SK-N-SH (cell line): Measurements from ENCODE around the gene NOX3. TPM values are rescaled to one million over a fixed set of nuclear protein-coding genes. Genes with fewer than 3 reads are reported as not detected.

ENCODE experiments used
- CTCF ChIA-PET: fragments of 300-600, 350-600 bp; formaldehyde crosslinking; extraction: SDS; loops from one replicate; lab custom pipeline; 2021; lab: Yijun Ruan, JAX
- POLR2A ChIA-PET: fragments of 350-600 bp; sonication (Branson Sonifier 250); formaldehyde crosslinking; extraction: SDS; loops from one replicate; lab custom pipeline; 2020; ENCODE audit warnings: antibody characterized with exemption, inconsistent platforms; lab: Yijun Ruan, JAX
- DNase-seq: peaks from one replicate; pipeline ENCODE4 v3.0.0; 2012
- H2AFZ ChIP-seq: fragments of 200-600 bp; sonication (generic); 2 replicates; pipeline ENCODE4 v1.8.1; 2016; ENCODE audit warnings: antibody characterized with exemption, mild to moderate bottlenecking, low read depth
- H3F3A ChIP-seq: fragments of 200-600 bp; sonication (generic); replicated peaks from 2 replicates; pipeline ENCODE3; 2016; ENCODE audit warnings: antibody characterized with exemption, mild to moderate bottlenecking; ENCODE audit not compliant: insufficient read depth
- H3K27ac ChIP-seq, 2 experiments: fragments of 200-500 bp in 1 of 2; fragments of 200-600 bp in 1 of 2; sonication (Bioruptor generic) in 1 of 2; sonication (generic), shearing (Covaris generic) in 1 of 2; 2 replicates each; pipeline versions ENCODE4 v1.5.1 to v1.6.1; 2014 to 2016; ENCODE audit warnings: low read depth in 2 of 2, inconsistent platforms in 1 of 2, low read length in 1 of 2, mild to moderate bottlenecking in 1 of 2, mixed read lengths in 1 of 2
- H3K27me3 ChIP-seq: fragments of 200-600 bp; sonication (generic), shearing (Covaris generic); 2 replicates; pipeline ENCODE4 v1.6.1; 2016; ENCODE audit warnings: mixed run types; ENCODE audit not compliant: insufficient read depth
- H3K36me3 ChIP-seq, 2 experiments: fragments of 200-500 bp in 1 of 2; fragments of 200-600 bp in 1 of 2; sonication (Bioruptor generic) in 1 of 2; sonication (generic) in 1 of 2; replicated peaks in 1 of 2; 2 replicates each; pipeline versions ENCODE3 to v1.5.1; 2014 to 2016; ENCODE audit warnings: low read length in 1 of 2, mild to moderate bottlenecking in 1 of 2; ENCODE audit not compliant: insufficient read depth in 2 of 2, control insufficient read depth in 1 of 2
- H3K4me1 ChIP-seq, 2 experiments: fragments of 200-500 bp in 1 of 2; fragments of 200-600 bp in 1 of 2; sonication (Bioruptor generic) in 1 of 2; sonication (generic), shearing (Covaris generic) in 1 of 2; 2 replicates each; pipeline versions ENCODE4 v1.5.1 to v1.6.1; 2014 to 2016; ENCODE audit warnings: low read depth in 1 of 2, low read length in 1 of 2, mixed run types in 1 of 2; ENCODE audit not compliant: insufficient read depth in 2 of 2, control insufficient read depth in 1 of 2
- H3K4me2 ChIP-seq: fragments of 200-600 bp; sonication (generic), shearing (Covaris generic); 2 replicates; pipeline ENCODE4 v1.6.1; 2017; ENCODE audit warnings: mixed run types
- H3K4me3 ChIP-seq, 2 experiments: fragments of 200-500 bp in 1 of 2; fragments of 200-600 bp in 1 of 2; sonication (Bioruptor generic) in 1 of 2; sonication (generic), shearing (Covaris generic) in 1 of 2; 2 replicates each; pipeline versions ENCODE4 v1.5.1 to v1.8.1; 2014 to 2016; ENCODE audit warnings: low read depth in 2 of 2, inconsistent platforms in 1 of 2, low read length in 1 of 2, mild to moderate bottlenecking in 1 of 2, mixed read lengths in 1 of 2, moderate library complexity in 1 of 2
- H3K79me2 ChIP-seq: fragments of 200-600 bp; sonication (generic); 2 replicates; pipeline ENCODE4 v1.8.1; 2017; ENCODE audit warnings: mild to moderate bottlenecking; ENCODE audit not compliant: insufficient read depth
- H3K9ac ChIP-seq: fragments of 200-600 bp; sonication (generic); 2 replicates; pipeline ENCODE4 v1.6.1; 2017; ENCODE audit warnings: mixed run types
- H3K9me2 ChIP-seq: fragments of 200-600 bp; sonication (generic); 2 replicates; pipeline ENCODE4 v1.6.1; 2017; ENCODE audit warnings: mixed run types
- H3K9me3 ChIP-seq: fragments of 200-600 bp; sonication (generic); 2 replicates; pipeline ENCODE4 v1.6.1; 2017; ENCODE audit warnings: mixed run types, mild to moderate bottlenecking, moderate library complexity
- H4K20me1 ChIP-seq: fragments of 200-600 bp; sonication (generic); 2 replicates; pipeline ENCODE4 v1.6.1; 2017; ENCODE audit warnings: mild to moderate bottlenecking, mixed run types; ENCODE audit not compliant: insufficient read depth
- CHD2 ChIP-seq: fragments of 150-350 bp; IDR thresholded peaks from 2 replicates; pipeline ENCODE4 v1.6.1; 2018; ENCODE audit warnings: low read length; ENCODE audit not compliant: partially characterized antibody
- EZH2phosphoT487 ChIP-seq: fragments of 200-600 bp; sonication (generic); IDR thresholded peaks from 2 replicates; pipeline ENCODE4 v1.6.1; 2017; ENCODE audit warnings: low read depth, mixed run types, mild to moderate bottlenecking, antibody characterized with exemption, moderate library complexity, borderline replicate concordance
- FOSL2 ChIP-seq: IDR thresholded peaks from 2 replicates; pipeline ENCODE4 v1.4.0; 2012; ENCODE audit warnings: low read depth, mild to moderate bottlenecking, moderate library complexity, borderline replicate concordance
- FOXJ3 ChIP-seq: sonication (generic); formaldehyde crosslinking; IDR thresholded peaks from 2 replicates; pipeline ENCODE4 v1.5.1; 2020; ENCODE audit warnings: mild to moderate bottlenecking, missing genetic modification reagents
- FOXM1 ChIP-seq: IDR thresholded peaks from 2 replicates; pipeline ENCODE4 v1.4.0; 2012; ENCODE audit warnings: low read depth, mild to moderate bottlenecking
- GABPA ChIP-seq: IDR thresholded peaks from 2 replicates; pipeline ENCODE4 v1.4.0; 2012; ENCODE audit warnings: low read depth, mild to moderate bottlenecking
- GATA2 ChIP-seq: sonication (generic); formaldehyde crosslinking; IDR thresholded peaks from 2 replicates; pipeline ENCODE4 v1.5.0; 2020; ENCODE audit warnings: mild to moderate bottlenecking, missing genetic modification reagents
- MEF2A ChIP-seq: IDR thresholded peaks from 2 replicates; pipeline ENCODE4 v1.4.0; 2012; ENCODE audit warnings: low read depth, borderline replicate concordance
- MXI1 ChIP-seq: IDR thresholded peaks from 2 replicates; pipeline ENCODE4 v1.6.1; 2012; ENCODE audit warnings: mild to moderate bottlenecking, low read depth, low read length, improper control_type of control experiment
- NRF1 ChIP-seq: IDR thresholded peaks from 2 replicates; pipeline ENCODE4 v1.6.1; 2012; ENCODE audit warnings: low read depth, mild to moderate bottlenecking, low read length
- POLR2AphosphoS5 ChIP-seq: IDR thresholded peaks from 2 replicates; pipeline ENCODE4 v1.6.1; 2012; ENCODE audit warnings: low read depth, low read length
- RCOR1 ChIP-seq: fragments of 150-350 bp; IDR thresholded peaks from 2 replicates; pipeline ENCODE4 v1.6.1; 2017; ENCODE audit warnings: antibody characterized with exemption, low read length
- RXRA ChIP-seq: IDR thresholded peaks from 2 replicates; pipeline ENCODE4 v1.4.0; 2012; ENCODE audit warnings: low read depth, mild to moderate bottlenecking, borderline replicate concordance
- TCF12 ChIP-seq: IDR thresholded peaks from 2 replicates; pipeline ENCODE4 v1.4.0; 2012
- YY1 ChIP-seq: IDR thresholded peaks from 2 replicates; pipeline ENCODE4 v1.4.0; 2012; ENCODE audit warnings: low read depth, mild to moderate bottlenecking
- WGBS: methylation state at CpG from one replicate; pipeline ENCODE4 v1.1.6; 2017; ENCODE audit warnings: low lambda C conversion rate; 5-methylcytosine and 5-hydroxymethylcytosine counted together
- polyA plus RNA-seq, 3 experiments: library from polyadenylated mRNA; depleted of rRNA; stranded (reverse); fragments of >200 nt; gene quantifications; 2 replicates each; pipeline ENCODE4 v1.2.3, GENCODE V29; 2012
- TF ChIP-seq, protein P1 (sequence below): IDR thresholded peaks from 2 replicates; pipeline ENCODE4 v1.4.0; 2012; ENCODE audit warnings: low read depth, borderline replicate concordance
- TF ChIP-seq, protein P2 (sequence below): IDR thresholded peaks from 2 replicates; pipeline ENCODE4 v1.4.0; 2012; ENCODE audit warnings: low read depth
- TF ChIP-seq, protein P3 (sequence below): IDR thresholded peaks from 2 replicates; pipeline ENCODE4; 2012
- TF ChIP-seq, protein P4 (sequence below): fragments of 150-350 bp; IDR thresholded peaks from 2 replicates; pipeline ENCODE4 v1.6.1; 2016; ENCODE audit warnings: mild to moderate bottlenecking, low read depth, low read length
- TF ChIP-seq, protein P5 (sequence below): fragments of 150-350 bp; IDR thresholded peaks from 2 replicates; pipeline ENCODE4 v1.6.1; 2017; ENCODE audit warnings: antibody characterized with exemption, low read length, low read depth, borderline replicate concordance
- TF ChIP-seq, protein P6 (sequence below): fragments of 200-600 bp; sonication (generic); IDR thresholded peaks from 2 replicates; pipeline ENCODE4 v1.6.1; 2017; ENCODE audit warnings: antibody characterized with exemption, mild to moderate bottlenecking, moderate library complexity
- TF ChIP-seq, protein P7 (sequence below): IDR thresholded peaks from 2 replicates; pipeline ENCODE4 v1.6.1; 2012; ENCODE audit warnings: mild to moderate bottlenecking, low read depth, low read length, moderate library complexity

The NOX3 gene
- polyA plus RNA-seq, 1 of the 3 experiments (the other 2 are of a cell fraction): 0.02 TPM

DNA sequence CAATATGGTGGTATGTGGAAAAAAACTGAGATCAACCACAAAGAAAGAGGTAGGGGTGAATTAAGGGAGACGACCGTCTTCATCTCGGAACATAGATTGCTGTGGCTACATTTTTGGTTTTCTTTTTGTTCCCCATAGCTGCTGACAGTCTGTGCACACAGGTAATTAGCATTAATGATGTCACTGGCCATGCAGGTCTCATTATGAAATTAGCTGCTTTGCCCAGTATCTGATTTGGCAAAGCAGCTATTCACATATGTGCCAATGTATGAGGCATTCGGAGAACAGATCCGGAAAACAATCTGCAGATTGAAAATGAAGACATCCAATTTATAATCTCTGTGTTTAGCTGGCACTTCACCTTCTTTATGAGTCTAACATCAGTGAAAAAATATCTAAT lies 13.1 kb downstream of the NOX3 start:
- ChIA-PET CTCF (interaction anchor here (0.8 to 1.4 kb wide), 11 partner anchors 8 to 265 kb away, joined by 3 to 7 read pairs (median 3); no protein-coding TSS in a partner anchor), POLR2A (interaction anchor here (0.6 to 1.8 kb wide), 3 partner anchors 31 to 42 kb away, joined by 3 to 6 read pairs (median 4); no protein-coding TSS in a partner anchor)
- Histone ChIP-seq H3K27me3 (no peaks in the 10 kb centered on the region), H3K4me3 (no peak overlapping the region; a peak in 1 of 4 replicates), H3K9me2 (no peaks in the 10 kb centered on the region), H3F3A (peaks cover 7% of the 10 kb centered on the region), H4K20me1 (no peaks in the 10 kb centered on the region), H3K9ac (no peak overlapping the region), H3K4me2 (no peak overlapping the region), H3K4me1 (peaks cover 10 to 30% of the 10 kb centered on the region in 2 experiments; a peak in 3 of 4 replicates), H3K79me2 (no peaks in the 10 kb centered on the region), H3K36me3 (no peaks in the 10 kb centered on the region), H2AFZ (no peak overlapping the region), H3K9me3 (no peaks in the 10 kb centered on the region), H3K27ac (peak overlapping the region in 1 of 2 experiments; percentile 78; a peak in 2 of 4 replicates)
- DNase-seq: peak; percentile 47
- WGBS: 45% methylated on average over 5 of the region's 5 CpGs
- TF ChIP-seq, protein P1, sequence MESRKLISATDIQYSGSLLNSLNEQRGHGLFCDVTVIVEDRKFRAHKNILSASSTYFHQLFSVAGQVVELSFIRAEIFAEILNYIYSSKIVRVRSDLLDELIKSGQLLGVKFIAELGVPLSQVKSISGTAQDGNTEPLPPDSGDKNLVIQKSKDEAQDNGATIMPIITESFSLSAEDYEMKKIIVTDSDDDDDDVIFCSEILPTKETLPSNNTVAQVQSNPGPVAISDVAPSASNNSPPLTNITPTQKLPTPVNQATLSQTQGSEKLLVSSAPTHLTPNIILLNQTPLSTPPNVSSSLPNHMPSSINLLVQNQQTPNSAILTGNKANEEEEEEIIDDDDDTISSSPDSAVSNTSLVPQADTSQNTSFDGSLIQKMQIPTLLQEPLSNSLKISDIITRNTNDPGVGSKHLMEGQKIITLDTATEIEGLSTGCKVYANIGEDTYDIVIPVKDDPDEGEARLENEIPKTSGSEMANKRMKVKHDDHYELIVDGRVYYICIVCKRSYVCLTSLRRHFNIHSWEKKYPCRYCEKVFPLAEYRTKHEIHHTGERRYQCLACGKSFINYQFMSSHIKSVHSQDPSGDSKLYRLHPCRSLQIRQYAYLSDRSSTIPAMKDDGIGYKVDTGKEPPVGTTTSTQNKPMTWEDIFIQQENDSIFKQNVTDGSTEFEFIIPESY: no peak
- TF ChIP-seq GATA2 (CRISPR knock-in tag): peak; percentile 97
- TF ChIP-seq TCF12: peak; percentile 50
- no peak for TF ChIP-seq YY1
- TF ChIP-seq FOXJ3 (CRISPR knock-in tag): no peak
- TF ChIP-seq, protein P2, sequence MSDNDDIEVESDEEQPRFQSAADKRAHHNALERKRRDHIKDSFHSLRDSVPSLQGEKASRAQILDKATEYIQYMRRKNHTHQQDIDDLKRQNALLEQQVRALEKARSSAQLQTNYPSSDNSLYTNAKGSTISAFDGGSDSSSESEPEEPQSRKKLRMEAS: no peak
- peak; percentile 92; the same call in 1 of the 2 replicates for TF ChIP-seq RCOR1
- TF ChIP-seq MEF2A: no peak
- TF ChIP-seq, protein P3, sequence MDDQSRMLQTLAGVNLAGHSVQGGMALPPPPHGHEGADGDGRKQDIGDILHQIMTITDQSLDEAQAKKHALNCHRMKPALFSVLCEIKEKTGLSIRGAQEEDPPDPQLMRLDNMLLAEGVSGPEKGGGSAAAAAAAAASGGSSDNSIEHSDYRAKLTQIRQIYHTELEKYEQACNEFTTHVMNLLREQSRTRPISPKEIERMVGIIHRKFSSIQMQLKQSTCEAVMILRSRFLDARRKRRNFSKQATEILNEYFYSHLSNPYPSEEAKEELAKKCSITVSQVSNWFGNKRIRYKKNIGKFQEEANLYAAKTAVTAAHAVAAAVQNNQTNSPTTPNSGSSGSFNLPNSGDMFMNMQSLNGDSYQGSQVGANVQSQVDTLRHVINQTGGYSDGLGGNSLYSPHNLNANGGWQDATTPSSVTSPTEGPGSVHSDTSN: no peak; the same call in 1 of the 2 replicates
- no peak; the same call in 1 of the 2 replicates for TF ChIP-seq MXI1
- no peak for TF ChIP-seq RXRA
- no peak for TF ChIP-seq FOXM1
- TF ChIP-seq GABPA: no peak
- TF ChIP-seq, protein P4, sequence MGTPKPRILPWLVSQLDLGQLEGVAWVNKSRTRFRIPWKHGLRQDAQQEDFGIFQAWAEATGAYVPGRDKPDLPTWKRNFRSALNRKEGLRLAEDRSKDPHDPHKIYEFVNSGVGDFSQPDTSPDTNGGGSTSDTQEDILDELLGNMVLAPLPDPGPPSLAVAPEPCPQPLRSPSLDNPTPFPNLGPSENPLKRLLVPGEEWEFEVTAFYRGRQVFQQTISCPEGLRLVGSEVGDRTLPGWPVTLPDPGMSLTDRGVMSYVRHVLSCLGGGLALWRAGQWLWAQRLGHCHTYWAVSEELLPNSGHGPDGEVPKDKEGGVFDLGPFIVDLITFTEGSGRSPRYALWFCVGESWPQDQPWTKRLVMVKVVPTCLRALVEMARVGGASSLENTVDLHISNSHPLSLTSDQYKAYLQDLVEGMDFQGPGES: no peak
- TF ChIP-seq, protein P5, sequence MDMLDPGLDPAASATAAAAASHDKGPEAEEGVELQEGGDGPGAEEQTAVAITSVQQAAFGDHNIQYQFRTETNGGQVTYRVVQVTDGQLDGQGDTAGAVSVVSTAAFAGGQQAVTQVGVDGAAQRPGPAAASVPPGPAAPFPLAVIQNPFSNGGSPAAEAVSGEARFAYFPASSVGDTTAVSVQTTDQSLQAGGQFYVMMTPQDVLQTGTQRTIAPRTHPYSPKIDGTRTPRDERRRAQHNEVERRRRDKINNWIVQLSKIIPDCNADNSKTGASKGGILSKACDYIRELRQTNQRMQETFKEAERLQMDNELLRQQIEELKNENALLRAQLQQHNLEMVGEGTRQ: no peak
- TF ChIP-seq, protein P6, sequence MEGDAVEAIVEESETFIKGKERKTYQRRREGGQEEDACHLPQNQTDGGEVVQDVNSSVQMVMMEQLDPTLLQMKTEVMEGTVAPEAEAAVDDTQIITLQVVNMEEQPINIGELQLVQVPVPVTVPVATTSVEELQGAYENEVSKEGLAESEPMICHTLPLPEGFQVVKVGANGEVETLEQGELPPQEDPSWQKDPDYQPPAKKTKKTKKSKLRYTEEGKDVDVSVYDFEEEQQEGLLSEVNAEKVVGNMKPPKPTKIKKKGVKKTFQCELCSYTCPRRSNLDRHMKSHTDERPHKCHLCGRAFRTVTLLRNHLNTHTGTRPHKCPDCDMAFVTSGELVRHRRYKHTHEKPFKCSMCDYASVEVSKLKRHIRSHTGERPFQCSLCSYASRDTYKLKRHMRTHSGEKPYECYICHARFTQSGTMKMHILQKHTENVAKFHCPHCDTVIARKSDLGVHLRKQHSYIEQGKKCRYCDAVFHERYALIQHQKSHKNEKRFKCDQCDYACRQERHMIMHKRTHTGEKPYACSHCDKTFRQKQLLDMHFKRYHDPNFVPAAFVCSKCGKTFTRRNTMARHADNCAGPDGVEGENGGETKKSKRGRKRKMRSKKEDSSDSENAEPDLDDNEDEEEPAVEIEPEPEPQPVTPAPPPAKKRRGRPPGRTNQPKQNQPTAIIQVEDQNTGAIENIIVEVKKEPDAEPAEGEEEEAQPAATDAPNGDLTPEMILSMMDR: no peak
- TF ChIP-seq, protein P7, sequence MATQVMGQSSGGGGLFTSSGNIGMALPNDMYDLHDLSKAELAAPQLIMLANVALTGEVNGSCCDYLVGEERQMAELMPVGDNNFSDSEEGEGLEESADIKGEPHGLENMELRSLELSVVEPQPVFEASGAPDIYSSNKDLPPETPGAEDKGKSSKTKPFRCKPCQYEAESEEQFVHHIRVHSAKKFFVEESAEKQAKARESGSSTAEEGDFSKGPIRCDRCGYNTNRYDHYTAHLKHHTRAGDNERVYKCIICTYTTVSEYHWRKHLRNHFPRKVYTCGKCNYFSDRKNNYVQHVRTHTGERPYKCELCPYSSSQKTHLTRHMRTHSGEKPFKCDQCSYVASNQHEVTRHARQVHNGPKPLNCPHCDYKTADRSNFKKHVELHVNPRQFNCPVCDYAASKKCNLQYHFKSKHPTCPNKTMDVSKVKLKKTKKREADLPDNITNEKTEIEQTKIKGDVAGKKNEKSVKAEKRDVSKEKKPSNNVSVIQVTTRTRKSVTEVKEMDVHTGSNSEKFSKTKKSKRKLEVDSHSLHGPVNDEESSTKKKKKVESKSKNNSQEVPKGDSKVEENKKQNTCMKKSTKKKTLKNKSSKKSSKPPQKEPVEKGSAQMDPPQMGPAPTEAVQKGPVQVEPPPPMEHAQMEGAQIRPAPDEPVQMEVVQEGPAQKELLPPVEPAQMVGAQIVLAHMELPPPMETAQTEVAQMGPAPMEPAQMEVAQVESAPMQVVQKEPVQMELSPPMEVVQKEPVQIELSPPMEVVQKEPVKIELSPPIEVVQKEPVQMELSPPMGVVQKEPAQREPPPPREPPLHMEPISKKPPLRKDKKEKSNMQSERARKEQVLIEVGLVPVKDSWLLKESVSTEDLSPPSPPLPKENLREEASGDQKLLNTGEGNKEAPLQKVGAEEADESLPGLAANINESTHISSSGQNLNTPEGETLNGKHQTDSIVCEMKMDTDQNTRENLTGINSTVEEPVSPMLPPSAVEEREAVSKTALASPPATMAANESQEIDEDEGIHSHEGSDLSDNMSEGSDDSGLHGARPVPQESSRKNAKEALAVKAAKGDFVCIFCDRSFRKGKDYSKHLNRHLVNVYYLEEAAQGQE: no peak
- no peak for TF ChIP-seq FOSL2
- TF ChIP-seq POLR2AphosphoS5: peak; percentile 35; the same call in 1 of the 2 replicates
- peak; percentile 94 for TF ChIP-seq CHD2
- TF ChIP-seq NRF1: no peak
- TF ChIP-seq EZH2phosphoT487: no peak
